NCI-H1417 (cell line): Measurements from ENCODE around the gene LRBA.

ENCODE experiments used
- DNase-seq, 3 experiments: peaks; one replicate each; lab custom pipeline; 2025; lab: John Stamatoyannopoulos, UW

The LRBA gene

DNA sequence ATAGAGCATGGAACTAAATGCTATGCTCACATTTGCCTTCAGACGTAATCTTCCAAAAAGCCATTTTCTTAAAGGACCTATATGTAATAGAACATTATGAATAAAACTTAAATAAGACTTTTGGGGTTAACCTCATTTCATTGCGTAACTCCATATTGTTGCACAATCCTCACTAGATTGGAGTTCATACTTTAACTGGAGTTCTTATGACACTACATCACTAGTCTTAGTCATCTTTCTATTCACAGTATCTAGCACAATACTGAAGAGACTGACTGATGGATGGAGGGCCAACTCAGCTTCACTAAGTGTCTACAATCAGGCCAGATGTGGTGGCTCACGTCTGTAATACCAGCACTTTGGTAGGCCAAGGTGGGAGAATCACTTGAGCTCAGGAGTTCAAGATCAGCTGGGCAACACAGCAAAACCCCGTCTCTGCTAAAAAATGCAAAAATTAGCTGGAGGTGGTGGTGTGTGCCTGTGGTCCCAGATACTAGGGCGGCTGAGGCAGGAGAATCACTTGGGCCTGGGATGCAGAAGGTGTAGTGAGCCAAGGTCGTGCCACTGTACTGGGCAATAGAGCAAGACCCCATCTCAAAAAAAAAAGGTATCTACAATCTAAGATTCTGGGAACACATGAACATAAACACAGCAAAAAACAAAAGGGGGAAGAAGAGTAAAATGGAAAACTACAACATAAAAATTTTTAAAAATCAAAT lies 513.9 kb downstream of the LRBA start:
- no peak for DNase-seq

GRCh38 chr4:150497612-150498011 lies 517.5 kb downstream of the LRBA start:
- DNase-seq: no peak

- DNase-seq: peak in 1 of 3 experiments; percentile 19
Measured at GRCh38 chr4:150495550-150495949, 519.5 kb downstream of the LRBA start.

DNA sequence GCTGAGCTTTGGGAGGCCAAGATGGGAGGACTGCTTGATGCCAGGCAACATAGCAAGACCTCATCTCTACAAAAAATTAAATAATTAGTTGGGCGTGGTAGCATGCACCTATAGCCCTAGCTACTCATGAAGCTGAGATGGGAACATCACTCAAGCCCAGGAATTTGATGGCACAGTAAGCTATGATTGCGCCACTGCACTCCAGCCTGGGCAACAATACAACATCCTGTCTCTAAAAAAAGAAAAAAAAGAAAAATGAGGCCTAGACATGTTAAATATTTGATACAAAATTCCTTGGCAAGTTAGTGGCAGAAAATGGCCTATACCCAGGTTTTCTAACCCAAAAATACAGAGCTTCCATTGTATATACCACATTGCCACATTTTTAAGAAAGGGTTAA lies 521.2 kb downstream of the LRBA start:
- DNase-seq: no peak

- DNase-seq: peak in 1 of 3 experiments; percentile 8
Measured at GRCh38 chr4:150491132-150492049, 523.7 kb downstream of the LRBA start.

DNA sequence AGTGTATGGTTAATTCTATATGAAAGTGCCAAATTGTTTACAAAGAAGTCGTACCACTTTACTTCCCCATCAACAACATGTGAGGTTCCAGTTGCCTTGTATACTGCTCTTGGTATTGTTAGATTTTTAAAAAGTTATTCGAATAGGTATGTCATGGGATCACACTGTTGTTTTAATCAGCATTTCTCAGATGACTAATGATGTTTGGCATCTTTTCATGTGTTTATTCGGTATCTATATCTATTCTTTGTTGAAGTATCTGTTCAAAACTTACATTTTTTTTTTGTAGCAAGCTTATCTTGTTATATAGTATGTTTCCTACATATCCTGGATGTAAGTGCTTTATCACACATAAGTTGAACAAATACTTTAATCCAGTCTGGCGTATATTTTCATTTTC lies 532.5 kb downstream of the LRBA start:
- DNase-seq: no peak

DNA sequence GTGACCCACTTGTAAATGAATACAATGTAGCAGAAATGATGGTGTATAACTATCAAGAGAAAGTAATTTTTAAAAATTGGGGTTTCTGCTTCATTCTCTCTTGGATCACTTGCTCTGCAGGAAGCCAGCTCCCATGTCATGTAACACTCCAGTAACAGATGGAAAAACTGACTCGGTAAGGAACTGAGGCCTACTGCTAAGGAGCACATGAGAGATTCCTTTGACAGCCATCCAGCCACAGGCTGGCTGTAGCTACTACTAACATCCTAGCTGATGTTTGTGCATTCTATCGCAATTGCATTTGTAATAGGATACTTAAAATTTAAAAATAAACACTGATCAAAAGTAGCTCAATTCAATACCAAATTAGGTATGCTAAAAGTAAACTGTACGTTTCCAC lies 535.4 kb downstream of the LRBA start:
- no peak for DNase-seq

- DNase-seq: no peak
Measured at GRCh38 chr4:150477869-150478268, 537.2 kb downstream of the LRBA start.

GRCh38 chr4:150476776-150477175 lies 538.3 kb downstream of the LRBA start:
- DNase-seq: no peak

DNA sequence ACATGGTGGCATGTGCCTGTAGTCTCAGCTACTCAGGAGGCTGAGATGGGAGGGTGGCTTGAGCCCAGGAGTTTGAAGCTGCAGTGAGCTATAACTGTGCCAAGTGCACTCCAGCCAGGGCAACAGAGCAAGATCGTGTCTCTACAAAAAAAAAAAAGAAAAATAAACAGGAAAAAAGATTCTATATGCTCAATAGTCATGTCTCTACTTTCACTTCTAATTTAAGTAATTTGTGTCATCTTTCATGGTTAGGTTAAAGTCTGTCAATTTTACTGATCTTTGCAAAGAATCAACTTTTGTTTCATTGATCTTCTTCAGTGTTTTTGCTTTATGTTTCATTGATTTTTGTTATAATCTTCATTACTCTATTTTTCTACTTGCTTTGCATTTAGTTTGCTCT lies 539.3 kb downstream of the LRBA start:
- DNase-seq: no peak

- no peak for DNase-seq
Measured at GRCh38 chr4:150464523-150464922, 550.6 kb downstream of the LRBA start.

- DNase-seq: no peak
Measured at GRCh38 chr4:150462743-150463142, 552.3 kb downstream of the LRBA start.

DNA sequence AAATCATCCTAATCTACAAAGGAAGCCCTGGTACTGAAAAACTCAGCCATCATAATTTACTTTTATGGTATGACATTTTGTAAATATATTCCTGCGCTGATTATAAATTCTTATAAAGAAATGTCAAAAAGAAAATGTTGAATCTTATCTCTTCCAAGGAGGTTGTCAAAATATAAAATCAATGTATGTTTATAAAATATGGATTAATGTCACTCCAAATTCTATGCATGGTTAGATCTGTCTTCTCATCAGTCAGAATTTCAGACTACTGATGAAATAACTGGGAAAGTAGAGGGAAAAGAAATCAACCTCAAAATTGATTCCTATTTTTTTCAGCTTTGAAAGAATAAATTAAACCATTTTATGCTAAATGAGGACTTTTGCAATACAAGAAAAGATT lies 553.1 kb downstream of the LRBA start:
- no peak for DNase-seq

GRCh38 chr4:150457802-150458201 lies 557.3 kb downstream of the LRBA start:
- DNase-seq: no peak

DNA sequence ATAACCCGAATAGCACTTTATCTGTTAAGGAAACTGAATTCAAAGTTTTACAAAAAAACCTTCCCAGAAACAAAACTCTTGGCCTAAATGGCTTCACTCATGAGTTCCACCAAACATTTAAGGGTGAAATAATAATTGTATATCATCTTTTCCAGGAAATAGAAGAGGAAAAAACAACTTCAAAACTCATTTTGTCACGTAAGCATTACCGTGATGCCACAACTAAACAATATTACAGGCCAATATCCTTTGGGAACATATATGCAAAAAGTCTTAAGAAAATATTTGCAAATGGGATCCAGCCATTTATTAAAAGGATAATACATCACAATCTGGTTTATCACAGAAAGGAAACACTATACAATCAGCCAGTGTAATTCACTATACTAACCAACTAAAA lies 563.2 kb downstream of the LRBA start:
- DNase-seq: no peak

DNA sequence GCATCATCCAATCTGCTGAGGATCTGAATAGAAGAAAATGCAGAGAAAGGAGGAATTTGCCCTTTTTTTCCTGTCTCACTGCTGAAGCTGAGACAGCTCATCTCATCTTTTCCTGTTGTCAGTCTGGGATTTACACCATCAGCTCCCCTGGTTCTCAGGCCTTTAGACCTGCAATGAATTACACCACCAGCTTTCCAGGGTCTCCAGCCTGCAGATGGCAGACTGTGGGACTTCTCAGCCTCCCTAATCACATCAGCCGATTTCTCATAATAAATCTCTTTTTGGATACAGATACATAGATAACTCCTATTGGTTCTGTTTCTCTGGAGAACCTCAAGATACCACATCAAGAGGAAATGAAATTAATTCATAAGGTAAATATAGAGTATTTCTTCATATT lies 567.7 kb downstream of the LRBA start:
- no peak for DNase-seq

- peak in 1 of 3 experiments; percentile 52 for DNase-seq
Measured at GRCh38 chr4:150439451-150439933, 575.6 kb downstream of the LRBA start.

DNA sequence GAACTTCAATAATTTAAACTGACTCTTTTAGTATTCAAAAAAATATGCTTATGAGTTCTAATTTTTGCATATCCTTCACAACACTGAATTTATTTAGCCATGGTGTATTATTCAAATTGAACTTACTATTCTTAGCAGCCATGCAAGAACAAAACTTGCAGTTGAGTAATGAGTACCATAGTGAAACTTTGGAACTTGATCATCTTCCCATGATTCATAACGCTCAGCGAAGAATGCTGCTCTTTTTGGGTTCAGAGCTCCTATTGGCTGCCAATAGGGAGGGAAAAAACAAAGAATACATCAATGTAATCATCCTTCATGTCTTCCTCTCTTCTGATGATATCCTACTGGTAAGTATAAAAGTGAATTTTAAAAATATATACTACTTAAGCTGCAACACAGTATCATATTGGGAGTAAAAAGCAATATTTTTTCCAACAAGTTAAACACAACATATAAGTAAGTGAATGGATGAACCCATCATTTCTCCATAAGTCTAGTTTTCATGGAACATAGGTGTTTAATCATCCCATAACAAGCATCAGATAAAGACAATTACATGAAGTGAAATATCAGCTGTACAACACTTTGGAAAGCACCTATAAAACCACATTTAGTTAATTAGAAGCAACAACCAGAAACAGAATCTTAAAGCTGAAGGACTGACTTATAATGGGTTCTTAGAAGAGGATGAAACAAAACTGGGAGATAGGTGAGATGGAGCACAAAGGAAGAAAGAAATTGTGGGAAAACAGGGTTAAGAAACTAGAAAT lies 578.3 kb downstream of the LRBA start:
- no peak for DNase-seq

DNA sequence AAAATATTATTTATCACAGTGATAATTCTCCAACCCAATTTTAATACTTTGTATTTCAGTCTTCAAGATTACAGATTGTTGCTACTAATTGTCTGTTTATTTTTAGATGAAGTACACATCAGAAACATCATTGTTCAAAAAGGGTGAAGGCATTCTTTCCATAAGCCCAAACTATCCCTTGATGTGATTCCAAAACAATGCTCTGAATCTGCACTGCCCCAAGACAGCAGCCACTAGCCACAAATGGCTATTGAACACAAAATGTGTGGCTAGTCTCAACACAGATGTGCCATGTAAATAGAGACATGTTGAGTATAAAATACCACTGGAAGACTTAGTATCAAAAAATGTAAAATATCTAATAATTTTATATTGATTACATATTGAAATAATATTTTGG lies 583.9 kb downstream of the LRBA start:
- DNase-seq: no peak

GRCh38 chr4:150425161-150425560 lies 589.9 kb downstream of the LRBA start:
- DNase-seq: no peak

DNA sequence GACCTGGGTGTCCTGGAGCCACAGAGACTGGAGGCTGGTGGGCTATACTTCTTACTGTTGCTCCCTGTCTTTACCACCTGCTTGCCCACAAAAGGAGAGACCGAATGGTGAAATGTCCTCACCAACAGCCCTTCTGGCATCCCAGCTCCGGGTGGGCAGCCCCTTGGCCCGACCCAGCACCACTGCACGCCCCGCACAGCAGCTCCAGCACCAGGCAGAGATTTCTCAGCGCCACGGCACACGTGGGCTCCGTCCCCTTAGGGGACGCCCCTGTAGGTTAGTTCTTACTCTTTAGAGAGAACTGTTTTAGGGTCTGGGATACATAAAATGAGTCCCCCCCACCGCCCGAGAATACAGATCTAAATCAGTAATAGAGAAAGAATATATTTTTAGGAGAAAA lies 591.6 kb downstream of the LRBA start:
- DNase-seq: no peak

- no peak for DNase-seq
Measured at GRCh38 chr4:150423074-150423473, 592.0 kb downstream of the LRBA start.
